Heart left ventricle (tissue), 16 donors: Measurements from ENCODE around the gene SLC46A3. TPM values are rescaled to one million over a fixed set of nuclear protein-coding genes. Genes with fewer than 3 reads are reported as not detected.

Experiments
- ATAC-seq, 4 donors: fragments of 200-7000 bp; cut with Tn5 transposase; one replicate each; pipeline ENCODE4 v1.9.1; 2020 to 2022; ENCODE audit warnings: moderate library complexity in 4 of 4, mild to moderate bottlenecking in 3 of 4, moderate number of reproducible peaks in 1 of 4
- DNase-seq, 5 donors: peaks; one replicate each; pipeline ENCODE4 v3.0.0-alpha.2; 2020
- H3K27ac ChIP-seq, 12 donors: fragments of 200-600 bp; sonication (generic) in 4 of 12; one replicate each; pipeline versions ENCODE4 v1.5.0 to v1.8.0; 2016 to 2022; ENCODE audit warnings: mild to moderate bottlenecking in 2 of 12
- H3K27me3 ChIP-seq, 9 donors: fragments of 200-600 bp; sonication (generic) in 2 of 9; one replicate each; pipeline versions ENCODE4 v1.5.1 to v1.8.0; 2016 to 2022; ENCODE audit warnings: mild to moderate bottlenecking in 3 of 9
- H3K36me3 ChIP-seq, 9 donors: fragments of 200-600 bp; sonication (generic) in 2 of 9; one replicate each; pipeline versions ENCODE4 v1.5.0 to v1.8.0; 2018 to 2022; ENCODE audit warnings: mild to moderate bottlenecking in 2 of 9
- H3K4me1 ChIP-seq, 12 donors: fragments of 200-600 bp; sonication (generic) in 4 of 12; one replicate each; pipeline versions ENCODE4 v1.5.0 to v1.8.0; 2016 to 2022; ENCODE audit warnings: mild to moderate bottlenecking in 3 of 12
- H3K4me3 ChIP-seq, 12 donors: fragments of 200-600 bp; sonication (generic) in 4 of 12; one replicate each; pipeline versions ENCODE4 v1.5.0 to v1.8.0; 2017 to 2022; ENCODE audit warnings: mild to moderate bottlenecking in 9 of 12, moderate library complexity in 4 of 12
- H3K9me3 ChIP-seq, 12 donors: fragments of 200-600 bp; sonication (generic) in 4 of 12; one replicate each; pipeline versions ENCODE4 v1.5.0 to v1.8.0; 2016 to 2022; ENCODE audit warnings: mild to moderate bottlenecking in 1 of 12
- CTCF ChIP-seq, 12 donors: fragments of 200-600 bp; sonication (generic) in 4 of 12; IDR thresholded peaks; one replicate each; pipeline versions ENCODE4 v1.5.0 to v1.8.0; 2018 to 2022; ENCODE audit warnings: antibody characterized with exemption in 12 of 12, mild to moderate bottlenecking in 5 of 12
- POLR2A ChIP-seq, 2 donors: fragments of 450-650 bp; IDR thresholded peaks; one replicate each; pipeline ENCODE4 v1.6.1; 2017; ENCODE audit warnings: antibody characterized with exemption in 2 of 2, mild to moderate bottlenecking in 2 of 2, moderate library complexity in 2 of 2
- WGBS, 4 donors: extraction: QIAGEN DNeasy Blood & Tissue Kit in 2 of 4; methylation state at CpG; one replicate each; pipeline versions ENCODE4 v1.1.5 to v1.1.7; 2013 to 2018; 5-methylcytosine and 5-hydroxymethylcytosine counted together
- intact Hi-C, 10 donors: fragments of 100-400 bp; cut with DNase I; formaldehyde crosslinking; loops; one replicate each; pipeline versions ENCODE4 v1.11.1 to v1.14.2; 2022
- polyA plus RNA-seq, 2 donors: library from polyadenylated mRNA; stranded (reverse); fragments of 200-250 nt; gene quantifications; one replicate each; pipeline ENCODE4 v1.2.3, GENCODE V29; 2013
- total RNA-seq, 9 donors: library from RNA; depleted of rRNA in 2 of 9; stranded (reverse); fragments of >200 nt in 2 of 9; fragmentation: NEBNext Ultra II Directional in 3 of 9; extraction: Animal tissue kit (Norgen Biotek cat#: 25700) in 3 of 9; gene quantifications; one replicate each; pipeline versions ENCODE4 v1.1.0 to v1.2.4, GENCODE V29; 2016 to 2023
- donor health status: ischemic (EF 13 %, LVEDD 7.1; RV severe dilation, severe dysfunction).
- donor health status: healthy with polysubstance abuse.
- donor health status: DM: no; HTN: yes; CAD: no.
- donor health status: DM: no; HTN: no; CAD: no.
- donor health status: ischemic (EF 25% LVEDD 6.9; RV normal size, moderate dysfunction).
- donor health status: ischemic (EF 25% LVEDD 5.7; RV mildly dilated, moderate dysfunction).
- donor health status: healthy.
- donor health status: DM: yes; HTN: yes; CAD: no.
- donor health status: ischemic (EF 35%, LVEDD 5.7; RV mildly dilated, moderate dysfunction).
- donor health status: nonischemic (EF 11% LVEDD 7.7; RV severe dilation, severe dysfunction).
- donor health status: DM: yes; HTN: yes; CAD: no.
- donor health status: PGD.
- donor health status: ischemic (EF 29% LVEDD 5.4; RV normal size, mild dysfunction).
- donor health status: nonischemic (EF 23%, LVEDD 6.1; RV moderate dilation, normal function).

SLC46A3 gene
- total and polyA plus RNA-seq, 11 donors, result 11.1 to 18.1 (median 16.2) TPM

- no peak for ATAC-seq
- H3K4me3 ChIP-seq, result no peak overlapping the region
- no peak for DNase-seq
- intact Hi-C loops, result no loop called here
- H3K27me3 ChIP-seq, result no peaks in the 10 kb centered on the region
- H3K27ac ChIP-seq, result no peak overlapping the region
- H3K9me3 ChIP-seq, result no peaks in the 10 kb centered on the region
- no peak for TF ChIP-seq CTCF (IDR thresholded peaks at IDR 0.05)
- WGBS, 4 donors, result 88 to 94% (median 91%) methylated on average over 3 of the region's 3 CpGs
- no peaks in the 10 kb centered on the region for H3K36me3 ChIP-seq
- no peaks in the 10 kb centered on the region for H3K4me1 ChIP-seq
These were observed 12.0 kb upstream of the SLC46A3 start for GRCh38 chr13:28730762-28731161.

- H3K4me3 ChIP-seq, result no peak overlapping the region
- ATAC-seq, result no peak
- no peaks in the 10 kb centered on the region for H3K9me3 ChIP-seq
- H3K36me3 ChIP-seq, result no peaks in the 10 kb centered on the region
- DNase-seq, result no peak
- no peaks in the 10 kb centered on the region for H3K4me1 ChIP-seq
- intact Hi-C loops, result loop anchor here in 1 of 10 donors (10.0 kb wide), 1 partner anchor 65 kb away; no protein-coding TSS in a partner anchor
- 41 to 56% (median 47%) methylated on average over 2 of the region's 2 CpGs for WGBS, 4 donors
- H3K27me3 ChIP-seq, result no peaks in the 10 kb centered on the region
- TF ChIP-seq POLR2A (IDR thresholded peaks at IDR 0.05) (no peak), CTCF (IDR thresholded peaks at IDR 0.05) (no peak)
- H3K27ac ChIP-seq, result no peak overlapping the region
These were observed 10.8 kb upstream of the SLC46A3 start for GRCh38 chr13:28729541-28729940.

GRCh38 chr13:28728642-28729041, 9.9 kb upstream of the SLC46A3 start:
- 66 to 71% (median 68%) methylated on average over 2 of the region's 2 CpGs for WGBS, 4 donors
- no peaks in the 10 kb centered on the region for H3K27me3 ChIP-seq
- DNase-seq (no peak), ATAC-seq (no peak)
- H3K4me3 ChIP-seq, result no peak overlapping the region
- no peaks in the 10 kb centered on the region for H3K36me3 ChIP-seq
- no peaks in the 10 kb centered on the region for H3K4me1 ChIP-seq
- intact Hi-C loops, result loop anchor here in 1 of 10 donors (10.0 kb wide), 1 partner anchor 66 kb away; no protein-coding TSS in a partner anchor
- no peaks in the 10 kb centered on the region for H3K9me3 ChIP-seq
- no peak for TF ChIP-seq POLR2A (IDR thresholded peaks at IDR 0.05)
- no peak for TF ChIP-seq CTCF (IDR thresholded peaks at IDR 0.05)
- H3K27ac ChIP-seq, result no peak overlapping the region

- no peak for TF ChIP-seq POLR2A (IDR thresholded peaks at IDR 0.05)
- TF ChIP-seq CTCF (IDR thresholded peaks at IDR 0.05), result no peak
These were observed 6.4 kb upstream of the SLC46A3 start for GRCh38 chr13:28725046-28725610.

More at GRCh38 chr13:28725046-28725610, 6.4 kb upstream of the SLC46A3 start:
- intact Hi-C loops, result loop anchor here in 1 of 10 donors (10.0 kb wide), 1 partner anchor 70 kb away; no protein-coding TSS in a partner anchor
- Histone ChIP-seq H3K9me3 (no peaks in the 10 kb centered on the region), H3K27me3 (no peaks in the 10 kb centered on the region), H3K4me1 (no peaks in the 10 kb centered on the region), H3K4me3 (no peak overlapping the region), H3K27ac (no peak overlapping the region), H3K36me3 (no peaks in the 10 kb centered on the region)
- WGBS, 4 donors, result 79 to 81% (median 80%) methylated on average over 3 of the region's 3 CpGs
- DNase-seq (no peak), ATAC-seq (no peak)
